Measurements from ENCODE around the gene BSN.
"Not testable (repeated sequence)": the region's sequence is repeated elsewhere in the genome, so short reads cannot be mapped to it uniquely, and the experiment has no call there.

GRCh38 chr3:49685846-49686245, 131.6 kb downstream of the BSN start:
- TF ChIP-seq CTCF (IDR thresholded peaks at IDR 0.05; ENCODE audit: insufficient read depth, low read length, poor library complexity, severe bottlenecking); EZH2phosphoT487 (conservative IDR thresholded peaks at IDR 0.05; ENCODE audit: low read length): not testable (repeated sequence)

Measured in SU-DHL-6 (cell line).